ENCODE results near the gene SYNE1.

GRCh38 chr6:152089992-152090391, 547.2 kb downstream of the SYNE1 start:
- TF ChIP-seq POLR2AphosphoS5 (IDR thresholded peaks at IDR 0.05) (no peak), POLR2A (IDR thresholded peaks at IDR 0.05) (no peak)
- TF ChIP-seq, protein P1, sequence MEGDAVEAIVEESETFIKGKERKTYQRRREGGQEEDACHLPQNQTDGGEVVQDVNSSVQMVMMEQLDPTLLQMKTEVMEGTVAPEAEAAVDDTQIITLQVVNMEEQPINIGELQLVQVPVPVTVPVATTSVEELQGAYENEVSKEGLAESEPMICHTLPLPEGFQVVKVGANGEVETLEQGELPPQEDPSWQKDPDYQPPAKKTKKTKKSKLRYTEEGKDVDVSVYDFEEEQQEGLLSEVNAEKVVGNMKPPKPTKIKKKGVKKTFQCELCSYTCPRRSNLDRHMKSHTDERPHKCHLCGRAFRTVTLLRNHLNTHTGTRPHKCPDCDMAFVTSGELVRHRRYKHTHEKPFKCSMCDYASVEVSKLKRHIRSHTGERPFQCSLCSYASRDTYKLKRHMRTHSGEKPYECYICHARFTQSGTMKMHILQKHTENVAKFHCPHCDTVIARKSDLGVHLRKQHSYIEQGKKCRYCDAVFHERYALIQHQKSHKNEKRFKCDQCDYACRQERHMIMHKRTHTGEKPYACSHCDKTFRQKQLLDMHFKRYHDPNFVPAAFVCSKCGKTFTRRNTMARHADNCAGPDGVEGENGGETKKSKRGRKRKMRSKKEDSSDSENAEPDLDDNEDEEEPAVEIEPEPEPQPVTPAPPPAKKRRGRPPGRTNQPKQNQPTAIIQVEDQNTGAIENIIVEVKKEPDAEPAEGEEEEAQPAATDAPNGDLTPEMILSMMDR (IDR thresholded peaks at IDR 0.05 in 8 of 11, conservative IDR thresholded peaks at IDR 0.05 in 3 of 11): no peak
